WI38 (cell line): ENCODE results near the gene PPP6R1.

ENCODE experiments used
- H3K4me3 ChIP-seq: 2 replicates; pipeline ENCODE4 v1.5.1; 2011; ENCODE audit warnings: low read depth, mild to moderate bottlenecking, control low read depth, low read length
- TF ChIP-seq, protein P1 (sequence below): IDR thresholded peaks from 2 replicates; pipeline ENCODE4 v1.5.1; 2012; ENCODE audit warnings: low read depth, mild to moderate bottlenecking, control low read depth, low read length

Gene PPP6R1

GRCh38 chr19:55250262-55251036, 8.4 kb downstream of the PPP6R1 start:
- H3K4me3 ChIP-seq = no peak overlapping the region
- TF ChIP-seq, protein P1, sequence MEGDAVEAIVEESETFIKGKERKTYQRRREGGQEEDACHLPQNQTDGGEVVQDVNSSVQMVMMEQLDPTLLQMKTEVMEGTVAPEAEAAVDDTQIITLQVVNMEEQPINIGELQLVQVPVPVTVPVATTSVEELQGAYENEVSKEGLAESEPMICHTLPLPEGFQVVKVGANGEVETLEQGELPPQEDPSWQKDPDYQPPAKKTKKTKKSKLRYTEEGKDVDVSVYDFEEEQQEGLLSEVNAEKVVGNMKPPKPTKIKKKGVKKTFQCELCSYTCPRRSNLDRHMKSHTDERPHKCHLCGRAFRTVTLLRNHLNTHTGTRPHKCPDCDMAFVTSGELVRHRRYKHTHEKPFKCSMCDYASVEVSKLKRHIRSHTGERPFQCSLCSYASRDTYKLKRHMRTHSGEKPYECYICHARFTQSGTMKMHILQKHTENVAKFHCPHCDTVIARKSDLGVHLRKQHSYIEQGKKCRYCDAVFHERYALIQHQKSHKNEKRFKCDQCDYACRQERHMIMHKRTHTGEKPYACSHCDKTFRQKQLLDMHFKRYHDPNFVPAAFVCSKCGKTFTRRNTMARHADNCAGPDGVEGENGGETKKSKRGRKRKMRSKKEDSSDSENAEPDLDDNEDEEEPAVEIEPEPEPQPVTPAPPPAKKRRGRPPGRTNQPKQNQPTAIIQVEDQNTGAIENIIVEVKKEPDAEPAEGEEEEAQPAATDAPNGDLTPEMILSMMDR = no peak

- H3K4me3 ChIP-seq = no peak overlapping the region
- TF ChIP-seq, protein P1 = no peak
These were observed 9.0 kb downstream of the PPP6R1 start for GRCh38 chr19:55249841-55250240.

GRCh38 chr19:55248704-55249103, 10.1 kb downstream of the PPP6R1 start:
- no peak overlapping the region for H3K4me3 ChIP-seq
- TF ChIP-seq, protein P1 = no peak

DNA sequence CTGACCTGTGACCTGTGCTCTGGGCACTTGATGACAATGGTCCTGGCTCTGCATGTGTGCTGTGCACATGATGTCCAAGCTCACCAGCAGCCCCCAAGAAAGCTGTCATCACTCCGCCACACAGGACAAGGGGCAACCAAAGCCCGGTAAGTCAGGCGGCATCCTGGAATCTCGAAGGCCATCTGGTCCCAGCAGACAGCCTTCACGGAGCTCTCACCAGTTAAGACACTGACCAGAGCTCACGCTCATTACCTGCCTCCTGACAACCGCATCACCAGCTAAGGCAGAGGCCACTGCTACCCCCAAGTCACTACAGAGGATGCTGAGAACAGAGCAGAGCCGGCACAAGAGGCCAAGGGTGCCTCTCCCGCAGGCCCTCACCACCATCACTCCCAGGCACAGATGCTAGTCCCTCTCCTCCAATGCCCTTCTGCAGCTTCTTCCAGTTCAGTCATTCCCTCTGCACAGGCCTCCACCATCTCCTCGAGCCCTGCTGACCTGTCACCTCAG, 10.6 kb downstream of the PPP6R1 start:
- no peak overlapping the region for H3K4me3 ChIP-seq
- TF ChIP-seq, protein P1 = no peak

- no peak overlapping the region for H3K4me3 ChIP-seq
- TF ChIP-seq, protein P1 = no peak
These were observed 11.2 kb downstream of the PPP6R1 start for GRCh38 chr19:55247621-55248099.

- TF ChIP-seq, protein P1 = no peak
- no peak overlapping the region for H3K4me3 ChIP-seq
These were observed 12.1 kb downstream of the PPP6R1 start for GRCh38 chr19:55246462-55247451.
